GM23248 (cell line): Measurements from ENCODE around the gene SEL1L3.

Source experiments
- EZH2 ChIP-seq: fragments of 200-600 bp; sonication (generic); IDR thresholded peaks from 2 replicates; pipeline ENCODE4 v1.6.1; 2018; ENCODE audit warnings: antibody characterized with exemption, mild to moderate bottlenecking; ENCODE audit not compliant: insufficient read depth, poor library complexity, severe bottlenecking
- EZH2phosphoT487 ChIP-seq: fragments of 200-600 bp; sonication (generic); IDR thresholded peaks from 2 replicates; pipeline ENCODE4 v1.6.1; 2018; ENCODE audit warnings: antibody characterized with exemption, moderate library complexity, mild to moderate bottlenecking, low read depth; ENCODE audit not compliant: insufficient read depth

DNA sequence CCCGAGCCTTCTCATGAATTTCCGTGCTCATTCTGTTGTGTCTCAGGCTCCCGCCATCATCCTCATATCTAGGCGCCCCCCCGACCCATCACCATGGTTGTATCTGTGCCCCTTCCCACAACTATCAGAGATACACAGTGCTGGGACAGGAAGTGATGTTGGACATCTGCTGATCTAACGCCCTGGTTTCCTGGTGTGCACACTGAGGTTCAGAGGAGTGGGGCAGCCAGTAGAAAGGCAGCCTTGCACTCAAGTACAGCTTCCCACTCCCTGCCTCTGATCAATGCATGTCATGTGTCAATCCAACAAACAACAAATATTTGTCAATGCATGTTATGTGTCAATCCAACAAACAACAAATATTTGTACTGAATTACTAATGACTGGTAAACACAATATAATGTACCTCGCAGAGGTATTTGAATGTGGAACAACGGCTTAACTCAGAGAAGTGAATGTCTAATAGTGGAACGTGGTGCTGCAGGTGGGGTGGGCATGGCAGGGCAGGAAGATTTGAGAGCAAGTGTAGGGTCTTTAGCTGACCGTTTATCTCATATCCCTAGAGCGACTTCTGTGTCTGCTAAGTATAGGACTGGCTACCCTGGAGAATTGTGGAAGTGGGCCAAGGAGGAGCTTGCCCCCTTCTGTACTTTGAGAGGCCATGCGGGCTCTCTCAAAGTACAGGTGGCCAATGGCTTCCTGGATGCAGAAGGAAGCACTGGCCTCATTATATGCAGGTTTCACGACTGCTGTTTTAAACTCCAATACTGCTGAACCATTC lies 10.3 kb upstream of the SEL1L3 start:
- no peak for TF ChIP-seq EZH2
- no peak for TF ChIP-seq EZH2phosphoT487
